GM21360 (cell line): Measurements from ENCODE around the gene GOLGA6L6.
"Not testable (repeated sequence)": the region's sequence is repeated elsewhere in the genome, so short reads cannot be mapped to it uniquely, and the experiment has no call there.

Experiments
- ATAC-seq: cut with Tn5 transposase; IDR thresholded peaks from one replicate; pipeline ENCODE4 v1.9.1; 2021; ENCODE audit warnings: mild to moderate bottlenecking, moderate library complexity; ENCODE audit not compliant: unreplicated experiment

GOLGA6L6 gene, protein sequence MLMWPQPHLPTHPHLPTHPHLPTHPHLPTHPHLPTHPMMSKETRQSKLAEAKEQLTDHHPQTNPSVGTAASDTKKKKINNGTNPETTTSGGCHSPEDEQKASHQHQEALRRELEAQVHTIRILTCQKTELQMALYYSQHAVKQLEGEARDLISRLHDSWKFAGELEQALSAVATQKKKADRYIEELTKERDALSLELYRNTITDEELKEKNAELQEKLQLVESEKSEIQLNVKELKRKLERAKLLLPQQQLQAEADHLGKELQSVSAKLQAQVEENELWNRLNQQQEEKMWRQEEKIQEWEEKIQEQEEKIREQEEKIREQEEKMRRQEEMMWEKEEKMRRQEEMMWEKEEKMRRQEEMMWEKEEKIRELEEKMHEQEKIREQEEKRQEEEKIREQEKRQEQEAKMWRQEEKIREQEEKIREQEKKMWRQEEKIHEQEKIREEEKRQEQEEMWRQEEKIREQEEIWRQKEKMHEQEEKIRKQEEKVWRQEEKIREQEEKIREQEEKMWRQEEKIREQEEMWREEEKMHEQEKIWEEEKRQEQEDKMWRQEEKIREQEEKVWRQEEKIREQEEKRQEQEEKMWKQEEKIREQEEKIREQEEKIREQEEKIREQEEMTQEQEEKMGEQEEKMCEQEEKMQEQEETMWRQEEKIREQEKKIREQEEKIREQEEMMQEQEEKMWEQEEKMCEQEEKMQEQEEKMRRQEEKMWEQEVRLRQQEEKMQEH

DNA sequence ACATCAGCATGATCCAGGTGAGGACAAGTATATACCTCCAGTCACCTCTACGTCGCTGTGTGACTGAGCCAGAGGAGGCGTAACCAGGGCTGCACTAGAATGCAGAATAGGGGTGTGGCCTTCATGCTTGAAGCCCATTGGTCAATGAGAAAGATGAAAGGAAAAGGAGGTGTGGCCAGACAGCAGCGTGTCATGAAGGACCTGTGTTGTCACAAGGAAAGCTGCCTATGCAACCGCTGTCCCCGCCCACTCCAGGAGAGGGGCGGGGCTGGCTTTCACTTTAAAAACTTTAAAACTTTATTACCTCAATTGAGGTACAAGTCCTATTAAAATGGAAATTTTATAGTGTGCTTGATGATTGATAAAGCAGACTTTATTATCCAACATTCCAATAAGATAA is at the start of gene GOLGA6L6:
TSS of gene GOLGA6L6 (minus strand) at position 101 of the 400 bp plus-strand sequence. CDS start at position 10, 91 bp downstream.
- ATAC-seq = not testable (repeated sequence)

DNA sequence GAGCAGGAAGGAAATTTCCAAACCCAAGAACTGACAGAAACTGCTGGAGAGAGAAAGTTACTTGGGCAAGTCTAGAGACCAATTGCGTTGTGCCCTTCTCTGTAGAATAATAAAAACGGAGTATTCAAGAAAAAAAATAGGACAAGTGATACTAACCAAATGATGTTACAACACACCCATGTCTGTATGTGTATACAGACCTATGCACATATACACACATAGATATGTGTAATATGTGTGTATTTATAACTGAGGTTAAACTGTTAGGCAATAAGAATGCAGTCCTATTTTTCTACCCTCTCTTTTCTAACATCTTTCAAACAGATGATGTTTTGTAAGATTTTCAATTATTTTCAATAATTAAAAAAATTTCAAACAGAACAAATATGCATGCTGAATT is 48.5 kb upstream of the GOLGA6L6 start:
- ATAC-seq = not testable (repeated sequence)

DNA sequence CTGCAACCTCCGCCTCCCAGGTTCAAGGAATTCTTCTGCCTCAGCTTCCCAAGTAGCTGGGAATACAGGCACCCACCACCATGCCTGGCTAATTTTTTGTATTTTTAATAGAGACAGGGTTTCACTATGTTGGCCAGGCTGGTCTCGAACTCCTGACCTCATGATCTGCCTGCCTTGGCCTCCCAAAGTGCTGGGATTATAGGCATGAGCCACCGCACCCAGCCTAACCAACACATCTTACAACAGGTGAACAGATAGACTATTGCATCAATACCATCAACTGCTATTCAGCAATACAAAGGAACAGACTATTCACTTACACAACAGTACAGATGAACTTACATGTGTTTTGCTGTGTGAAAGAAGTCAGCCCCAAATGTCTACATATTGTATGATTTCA is 45.2 kb upstream of the GOLGA6L6 start:
- not testable (repeated sequence) for ATAC-seq

DNA sequence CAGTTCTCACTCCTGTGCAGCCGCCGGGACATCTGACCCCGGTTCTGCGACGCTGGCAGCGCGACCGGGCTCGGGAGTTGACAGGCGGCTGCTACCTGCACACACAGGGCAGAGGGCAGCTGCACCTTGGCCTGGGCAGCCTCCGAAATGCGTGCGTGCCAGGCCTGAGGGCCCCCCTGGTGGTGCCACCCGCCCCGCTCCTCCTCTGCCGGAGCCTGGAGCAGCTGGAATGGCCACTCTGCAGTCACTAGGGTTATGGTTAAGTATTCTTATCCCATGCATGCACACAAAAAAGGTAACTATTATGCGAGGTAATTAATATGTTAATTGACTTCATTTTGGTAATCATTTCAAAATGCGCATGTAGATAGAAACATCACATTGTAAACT is 41.1 kb upstream of the GOLGA6L6 start:
- not testable (repeated sequence) for ATAC-seq

DNA sequence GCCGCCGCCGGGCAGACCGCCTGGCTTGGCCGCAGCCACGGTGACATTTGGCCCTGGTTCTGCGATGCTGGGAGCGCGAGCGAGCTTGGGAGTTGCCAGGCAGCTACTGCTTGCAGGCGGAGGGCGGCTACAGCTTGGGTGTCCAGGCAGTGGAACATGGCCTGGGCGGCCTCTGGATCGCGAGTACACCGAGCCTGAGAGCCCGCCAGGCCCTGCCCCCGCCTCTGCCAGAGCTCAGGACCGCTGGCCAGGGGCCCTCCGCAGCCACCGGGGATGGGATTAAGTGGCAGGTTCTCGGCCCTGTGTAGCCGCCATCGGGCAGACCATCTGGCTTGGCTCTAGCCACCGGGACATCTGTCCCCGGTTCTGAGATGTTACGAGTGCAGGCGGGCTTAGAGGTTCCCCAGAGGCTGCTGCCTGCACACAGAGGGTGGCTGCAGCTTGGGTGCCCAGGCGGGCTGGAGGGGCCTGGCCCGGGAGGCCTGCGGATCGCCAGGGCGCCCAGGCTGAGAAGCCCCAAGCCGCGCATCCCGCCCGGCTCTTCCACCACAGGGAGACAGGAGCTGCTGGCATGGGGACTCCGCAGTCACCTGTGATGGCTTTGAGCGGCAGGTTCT is 40.6 kb upstream of the GOLGA6L6 start:
- not testable (repeated sequence) for ATAC-seq

DNA sequence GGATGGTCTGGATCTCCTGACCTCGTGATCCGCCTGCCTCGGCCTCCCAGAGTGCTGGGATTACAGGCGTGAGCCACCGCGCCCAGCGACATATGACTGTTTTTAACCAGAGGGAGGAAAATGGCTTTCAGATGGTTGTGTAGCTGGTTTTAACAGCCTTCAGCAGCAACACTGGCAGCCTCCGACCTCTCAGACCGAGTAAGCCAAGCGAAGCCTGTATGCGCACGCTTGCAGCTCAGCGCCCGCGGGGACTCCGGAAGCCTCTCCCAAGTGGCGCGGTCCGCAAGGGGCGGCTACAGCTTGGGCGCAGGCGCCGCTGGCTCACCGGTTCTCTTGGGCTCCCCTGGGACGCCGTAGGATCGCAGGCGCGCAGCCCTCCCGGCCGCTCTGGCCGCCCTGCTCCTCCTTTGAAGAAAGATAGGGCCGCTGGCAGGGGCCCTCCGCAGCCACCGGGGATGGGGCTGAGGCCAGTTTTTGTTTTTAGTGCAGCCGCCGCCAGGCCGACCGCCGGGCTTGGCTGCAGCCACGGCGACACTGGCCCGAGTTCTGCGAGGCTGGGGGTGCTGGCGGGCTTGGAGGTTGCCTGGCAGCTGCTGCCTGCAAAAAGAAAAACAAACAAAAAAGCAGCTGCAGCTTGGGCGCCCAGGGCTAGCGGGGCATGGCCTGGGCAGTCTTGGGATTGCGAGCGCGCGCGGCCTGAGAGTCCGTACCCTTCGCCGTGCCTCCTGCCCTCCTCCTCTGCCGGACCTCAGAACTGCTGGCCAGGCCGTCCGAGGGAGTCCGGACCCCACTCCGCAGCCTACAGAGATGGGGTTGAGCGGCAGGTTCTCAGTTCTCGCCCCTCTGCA is 39.9 kb upstream of the GOLGA6L6 start:
- ATAC-seq = not testable (repeated sequence)

DNA sequence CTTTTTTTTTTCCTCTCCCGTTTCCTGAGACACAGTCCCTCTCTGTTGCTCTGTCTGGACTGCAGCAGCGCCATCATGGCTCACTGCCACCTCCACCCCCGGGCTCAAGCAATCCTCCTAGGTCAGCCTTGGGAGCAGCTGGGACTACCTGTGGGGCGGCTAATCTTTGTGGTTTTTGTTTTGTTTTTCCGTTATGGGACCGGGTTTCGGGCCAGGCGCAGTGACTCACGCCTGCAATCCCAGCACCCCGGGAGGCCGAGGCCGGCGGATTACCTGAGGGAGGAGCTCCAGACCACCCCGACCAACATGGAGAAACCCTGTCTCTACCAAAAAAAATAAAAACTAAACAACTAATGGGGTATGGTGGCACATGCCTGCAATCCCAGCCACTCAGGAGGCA is 38.1 kb upstream of the GOLGA6L6 start:
- ATAC-seq = not testable (repeated sequence)

DNA sequence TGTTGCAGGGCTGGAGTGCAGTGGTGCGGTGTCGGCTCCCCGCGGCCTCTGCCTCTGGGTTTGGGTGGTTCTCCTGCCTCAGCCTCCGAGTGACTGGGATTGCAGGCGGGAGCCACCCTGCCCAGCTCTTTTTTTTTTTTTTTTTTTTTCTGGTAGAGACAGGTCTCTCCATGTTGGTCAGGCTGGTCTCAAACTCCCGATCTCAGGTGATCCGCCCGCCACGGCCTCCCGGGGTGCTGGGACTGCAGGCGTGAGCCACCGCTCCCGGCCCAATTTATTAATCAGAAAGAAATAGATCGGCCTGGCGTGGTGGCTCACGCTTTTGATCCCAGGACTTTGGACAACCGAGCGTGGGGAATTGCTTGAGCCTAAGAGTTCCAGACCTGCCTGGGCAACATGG is 9.7 kb upstream of the GOLGA6L6 start:
- not testable (repeated sequence) for ATAC-seq

DNA sequence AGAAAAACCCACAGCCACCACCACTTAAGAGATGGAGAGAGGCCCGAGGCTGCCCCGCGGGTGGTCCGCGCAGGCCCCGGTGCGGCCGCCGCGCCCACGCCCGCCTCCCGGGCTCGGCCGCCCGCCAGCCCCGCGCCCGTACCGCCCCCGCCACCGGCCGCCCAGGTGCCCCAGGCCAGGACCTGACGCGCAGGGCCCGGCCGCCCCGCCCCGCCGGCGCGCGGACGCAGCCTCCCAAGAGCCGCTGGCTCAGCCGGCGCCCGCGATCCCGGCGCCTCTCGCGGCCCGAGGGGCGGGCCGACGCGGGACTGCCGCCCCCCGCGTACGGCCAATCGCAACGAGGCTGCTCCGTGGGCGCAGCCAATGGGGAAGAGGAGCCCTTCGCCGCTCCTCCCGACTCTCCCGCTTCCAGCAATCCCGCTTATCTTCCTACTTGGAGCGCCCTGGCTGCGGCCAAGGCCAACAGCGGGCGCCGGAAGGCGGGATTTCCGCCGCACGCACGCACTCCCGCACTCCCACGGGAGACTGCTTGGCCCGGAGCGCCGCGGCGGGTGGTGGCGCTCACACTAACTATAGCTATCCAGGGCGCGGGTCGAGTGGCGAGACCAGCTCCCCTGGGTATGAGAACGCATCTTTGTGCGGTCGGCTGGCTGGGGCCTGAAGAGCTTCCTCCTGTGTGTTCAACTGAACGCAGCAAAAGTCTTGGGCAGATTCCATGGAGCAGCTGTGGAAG is 35.5 kb downstream of the GOLGA6L6 start:
- ATAC-seq = not testable (repeated sequence)

DNA sequence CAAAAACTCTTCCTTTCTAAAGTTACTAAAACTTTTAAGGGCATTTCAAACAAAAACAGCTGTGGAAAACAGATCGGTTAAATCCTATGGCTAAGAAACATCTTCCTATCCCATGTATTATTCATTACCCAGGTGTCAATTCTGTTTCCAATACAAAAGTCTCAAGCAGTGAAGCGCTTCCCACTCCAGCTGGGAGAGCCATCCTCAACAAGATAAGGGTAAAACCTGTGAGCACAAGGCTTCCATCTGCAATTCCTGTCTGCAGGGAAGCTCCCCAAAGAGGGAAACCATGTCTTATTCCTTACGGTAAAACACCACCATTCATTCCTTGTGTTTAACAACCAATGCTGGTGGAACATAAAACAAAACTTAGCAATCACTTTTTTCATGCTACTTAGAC is 38.8 kb downstream of the GOLGA6L6 start:
- not testable (repeated sequence) for ATAC-seq

DNA sequence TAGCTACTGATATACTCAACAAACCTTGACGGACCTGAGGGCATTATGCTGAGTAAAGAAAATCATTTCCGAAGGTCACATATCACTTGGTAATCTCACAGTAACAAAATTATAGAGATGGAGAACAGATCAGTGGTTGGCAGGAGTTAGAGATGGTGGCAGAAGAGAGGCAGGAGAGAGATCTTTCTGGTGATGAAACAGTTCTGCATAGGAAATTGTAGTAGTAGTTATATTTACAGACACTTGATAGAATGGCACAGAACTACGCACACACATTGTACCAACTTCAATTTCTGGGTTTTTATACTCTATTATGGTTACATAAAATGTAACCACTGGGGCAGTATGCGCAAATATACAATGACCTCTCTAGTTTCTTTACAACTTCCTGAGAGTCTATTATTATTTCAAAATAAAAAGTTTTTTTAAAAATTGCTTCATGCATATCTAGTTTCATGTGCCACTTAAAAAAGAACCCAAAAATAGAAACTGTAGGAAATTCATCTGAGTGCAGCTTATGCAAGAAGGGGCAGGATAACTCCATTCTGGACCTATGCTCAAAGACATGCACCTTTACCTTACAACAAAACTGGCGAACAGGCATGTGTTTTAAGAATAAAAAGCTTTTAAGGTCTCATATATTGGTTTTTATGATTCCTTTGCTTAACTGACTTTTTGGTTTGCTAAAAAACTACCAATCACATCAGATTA is 39.9 kb downstream of the GOLGA6L6 start:
- ATAC-seq = not testable (repeated sequence)

DNA sequence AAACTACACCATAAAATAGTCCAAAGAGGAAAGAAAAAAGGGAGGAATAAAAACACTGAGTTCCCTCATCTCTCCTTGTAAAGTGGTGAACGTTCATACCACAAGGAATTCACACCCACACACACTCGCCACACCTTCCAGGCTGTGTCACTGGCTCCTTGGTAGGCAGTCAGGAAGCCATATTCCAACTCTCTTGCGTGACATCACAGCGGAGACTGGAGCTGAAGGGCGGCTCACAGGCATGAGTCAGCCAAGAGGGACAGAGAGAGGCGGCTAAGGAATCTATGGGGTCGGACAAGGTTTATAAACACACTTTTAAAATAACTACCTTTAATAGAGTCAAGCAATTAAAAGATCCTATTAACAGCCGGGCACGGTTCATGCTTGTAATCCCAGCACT is 43.8 kb downstream of the GOLGA6L6 start:
- not testable (repeated sequence) for ATAC-seq

DNA sequence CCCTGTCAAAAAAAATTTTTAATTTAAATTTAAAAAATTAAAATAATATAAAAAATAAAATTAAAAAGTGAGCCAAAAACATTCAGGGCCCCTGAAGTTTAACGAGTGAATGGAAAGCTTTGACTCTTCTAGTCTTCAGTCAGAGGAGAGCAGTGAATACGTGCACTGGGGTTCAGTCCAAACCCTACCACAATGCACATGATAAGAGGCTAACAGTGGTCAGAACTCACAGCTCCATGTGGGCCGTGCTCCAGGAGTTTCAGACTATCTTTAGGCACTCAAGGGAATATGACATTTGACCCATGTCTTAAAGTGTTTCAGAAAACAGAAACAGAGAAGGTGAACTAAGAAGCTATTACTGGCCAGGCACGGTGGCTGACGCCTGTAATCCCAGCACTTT is 48.6 kb downstream of the GOLGA6L6 start:
- ATAC-seq = not testable (repeated sequence)

DNA sequence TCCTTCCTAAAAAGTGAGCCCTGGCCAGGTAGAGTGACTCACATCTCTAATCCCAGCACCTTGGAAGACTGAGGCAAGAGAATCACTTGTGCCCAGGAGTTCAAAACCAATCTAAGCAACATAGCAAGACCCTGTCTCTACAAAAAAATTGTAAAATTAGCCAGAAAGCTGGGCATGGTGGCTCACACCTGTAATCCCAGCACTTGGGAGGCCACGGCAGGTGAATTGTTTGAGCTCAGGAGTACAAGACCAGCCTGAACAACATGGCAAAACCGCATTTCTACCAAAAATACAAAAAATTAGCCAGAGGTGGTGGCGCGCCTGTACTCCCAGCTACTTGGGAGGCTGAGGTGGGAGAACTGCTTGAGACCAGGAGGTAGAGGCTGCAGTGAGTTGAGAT is 49.0 kb downstream of the GOLGA6L6 start:
- not testable (repeated sequence) for ATAC-seq

DNA sequence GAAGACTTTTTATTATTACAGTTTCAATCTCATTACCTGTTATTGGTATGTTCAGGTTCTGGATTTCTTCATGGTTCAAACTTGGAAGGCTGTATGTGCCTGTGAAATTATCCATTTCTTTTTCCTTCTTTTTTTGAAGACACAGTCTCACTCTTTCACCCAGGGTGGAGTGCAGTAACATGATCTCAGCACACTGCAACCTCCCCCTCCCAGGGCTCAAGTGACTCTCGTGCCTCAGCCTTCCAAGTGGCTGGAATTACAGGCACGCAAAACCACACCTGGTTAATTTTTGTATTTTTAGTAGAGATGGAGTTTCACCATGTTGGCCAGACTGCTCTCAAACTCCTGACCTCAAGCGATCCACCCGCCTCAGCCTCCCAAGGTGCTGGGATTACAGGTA is 52.3 kb downstream of the GOLGA6L6 start:
- not testable (repeated sequence) for ATAC-seq
